ENCODE data around the gene DNASE2. TPM values are rescaled to one million over a fixed set of nuclear protein-coding genes. Genes with fewer than 3 reads are reported as not detected.
A peak's percentile ranks its signal among the peaks of the same experiment; 100 is the strongest.
"Not testable (repeated sequence)": the region's sequence is repeated elsewhere in the genome, so short reads cannot be mapped to it uniquely, and the experiment has no call there.

The DNASE2 gene
- total RNA-seq, 1 donor from 2014 or later = 27.9 TPM

DNA sequence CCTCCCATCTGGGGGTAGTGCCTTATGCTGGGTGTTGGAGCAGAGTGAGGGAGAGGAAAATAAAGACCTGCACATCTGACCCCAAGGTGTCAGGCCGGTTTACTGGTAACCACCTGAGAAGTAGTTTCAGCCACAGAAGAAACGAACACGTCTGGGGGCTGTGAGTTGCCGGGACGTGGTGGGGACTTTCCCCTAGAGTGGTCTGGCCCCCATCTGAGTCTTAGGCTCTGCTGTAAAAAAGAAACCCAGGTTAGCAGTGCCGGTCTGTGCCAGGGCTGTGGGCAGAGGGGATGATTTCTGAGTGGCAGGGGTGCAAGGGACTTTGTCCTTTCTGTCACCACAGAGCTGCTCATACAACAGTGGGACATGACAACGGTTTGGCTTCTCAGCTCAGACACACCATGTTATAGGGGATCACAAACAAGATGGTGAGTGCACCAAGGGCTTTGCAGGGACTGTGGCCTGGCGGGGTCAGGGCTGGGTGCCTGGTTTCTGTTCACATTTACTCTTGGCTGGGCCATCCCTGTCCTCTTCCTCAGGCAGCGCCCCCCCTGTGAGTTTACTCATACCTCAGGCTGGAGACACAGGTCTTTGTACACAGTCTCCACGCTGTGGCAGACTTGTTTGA is 18.8 kb upstream of the DNASE2 start:
- Histone ChIP-seq H3K4me3 (ENCODE audit: low read depth, low read length) (no peak overlapping the region), H3K27me3 (ENCODE audit: control insufficient read depth, insufficient read depth, low read length) (no peaks in the 10 kb centered on the region), H3K36me3 (ENCODE audit: control insufficient read depth, insufficient read depth, low read length) (peaks cover 4% of the 10 kb centered on the region)
- DNase-seq (ENCODE audit: low read depth) (no peak), FAIRE-seq (no peak)
- no peak for TF ChIP-seq CTCF (IDR thresholded peaks at IDR 0.05; ENCODE audit: insufficient read depth, low read length, severe bottlenecking)

- no peak for FAIRE-seq
- peaks cover 7% of the 10 kb centered on the region for H3K36me3 ChIP-seq (ENCODE audit: control insufficient read depth, insufficient read depth, low read length)
- H3K4me3 ChIP-seq (ENCODE audit: low read depth, low read length) = no peak overlapping the region
- no peak for DNase-seq (ENCODE audit: low read depth)
- no peak for TF ChIP-seq CTCF (IDR thresholded peaks at IDR 0.05; ENCODE audit: insufficient read depth, low read length, severe bottlenecking)
- H3K27me3 ChIP-seq (ENCODE audit: control insufficient read depth, insufficient read depth, low read length) = no peaks in the 10 kb centered on the region
Measured at GRCh38 chr19:12896460-12896859, 15.2 kb upstream of the DNASE2 start.

DNA sequence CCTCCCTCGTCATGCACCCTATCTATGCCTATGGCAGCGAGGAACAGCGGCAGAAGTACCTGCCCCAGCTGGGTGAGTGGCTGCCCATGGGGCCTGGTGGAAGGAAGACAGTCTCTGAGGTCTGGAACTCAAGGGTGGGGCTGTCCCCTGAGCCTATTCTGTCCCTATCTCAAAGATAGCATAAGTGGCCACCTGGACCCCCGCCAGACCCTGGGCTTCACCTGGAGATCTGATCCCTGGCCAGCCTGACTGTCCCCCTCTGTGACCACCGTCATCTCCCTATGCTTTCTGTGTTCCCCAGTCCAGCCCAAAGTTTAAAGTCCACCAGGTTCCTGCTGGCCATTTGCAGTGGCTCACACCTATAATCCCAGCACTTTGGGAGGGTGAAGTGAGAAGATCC is 12.3 kb upstream of the DNASE2 start:
- DNase-seq (ENCODE audit: low read depth) (no peak), FAIRE-seq (no peak)
- no peaks in the 10 kb centered on the region for H3K27me3 ChIP-seq (ENCODE audit: control insufficient read depth, insufficient read depth, low read length)
- TF ChIP-seq CTCF (IDR thresholded peaks at IDR 0.05; ENCODE audit: insufficient read depth, low read length, severe bottlenecking) = no peak
- H3K4me3 ChIP-seq (ENCODE audit: low read depth, low read length) = no peak overlapping the region
- peaks cover 7% of the 10 kb centered on the region for H3K36me3 ChIP-seq (ENCODE audit: control insufficient read depth, insufficient read depth, low read length)

DNA sequence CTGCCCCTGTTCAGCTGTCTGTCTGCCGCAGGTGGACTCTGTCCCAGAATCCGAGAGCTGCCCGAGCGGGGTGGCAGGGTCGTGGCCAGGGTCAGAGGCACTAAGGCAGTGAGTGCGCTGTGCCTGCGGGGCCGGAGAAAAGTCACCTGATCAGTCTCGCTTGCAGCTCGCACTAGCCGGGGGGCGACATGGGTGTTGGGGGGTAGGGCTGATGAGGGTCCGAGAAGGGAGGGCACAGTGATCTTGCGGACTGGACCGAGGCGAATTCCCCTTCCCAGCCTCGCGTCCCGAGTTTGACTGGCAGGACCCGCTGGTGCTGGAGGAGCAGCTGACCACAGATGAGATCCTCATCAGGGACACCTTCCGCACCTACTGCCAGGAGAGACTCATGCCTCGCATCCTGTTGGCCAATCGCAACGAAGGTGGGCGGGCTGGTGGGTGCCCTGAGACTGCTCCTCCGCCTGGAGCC is 10.3 kb upstream of the DNASE2 start:
- FAIRE-seq (no peak), DNase-seq (ENCODE audit: low read depth) (no peak)
- Histone ChIP-seq H3K4me3 (ENCODE audit: low read depth, low read length) (peak overlapping the region; percentile 83), H3K36me3 (ENCODE audit: control insufficient read depth, insufficient read depth, low read length) (peaks cover 7% of the 10 kb centered on the region), H3K27me3 (ENCODE audit: control insufficient read depth, insufficient read depth, low read length) (no peaks in the 10 kb centered on the region)
- no peak for TF ChIP-seq CTCF (IDR thresholded peaks at IDR 0.05; ENCODE audit: insufficient read depth, low read length, severe bottlenecking)

DNA sequence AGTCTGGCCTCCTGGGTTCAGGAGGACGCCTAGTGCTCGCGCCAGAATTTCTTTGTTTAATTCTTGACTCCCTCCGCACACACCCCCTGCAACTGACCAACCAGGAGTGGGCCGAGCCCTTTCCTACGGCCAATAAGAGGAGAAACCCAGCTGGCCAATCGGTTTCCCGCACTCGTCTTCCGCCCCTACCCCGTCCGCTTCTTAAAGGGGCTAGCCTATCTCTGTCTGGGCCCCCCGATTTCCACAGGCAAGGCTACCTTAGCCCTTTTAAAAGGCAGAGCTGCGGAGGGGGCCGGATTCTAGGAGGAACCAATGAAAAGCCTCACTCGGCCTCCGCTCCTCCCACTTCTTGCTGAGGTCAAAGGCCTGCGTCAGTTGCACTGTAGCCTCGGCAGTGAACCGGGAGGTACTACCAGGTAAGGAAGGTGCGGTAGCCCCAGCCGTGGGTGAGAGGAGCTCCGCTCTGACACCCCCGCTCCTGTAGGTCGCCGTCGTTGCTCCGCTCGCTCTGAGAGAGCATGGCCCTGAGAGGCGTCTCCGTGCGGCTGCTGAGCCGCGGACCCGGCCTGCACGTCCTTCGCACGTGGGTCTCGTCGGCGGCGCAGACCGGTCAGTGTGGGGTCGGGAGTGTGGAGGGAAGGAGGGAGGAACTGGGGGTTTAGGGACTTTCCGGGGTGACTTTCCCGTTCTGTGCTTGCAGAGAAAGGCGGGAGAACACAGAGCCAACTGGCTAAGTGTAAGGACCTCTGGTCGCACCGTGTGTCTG is 9.7 kb upstream of the DNASE2 start, which contains the start of gene GCDH:
GCDH (plus strand) TSS at position 374 of the 766 bp plus-strand sequence; CDS start at position 519, 145 bp downstream.
- no peak for TF ChIP-seq CTCF (IDR thresholded peaks at IDR 0.05; ENCODE audit: insufficient read depth, low read length, severe bottlenecking)
- FAIRE-seq = no peak
- Histone ChIP-seq H3K36me3 (ENCODE audit: control insufficient read depth, insufficient read depth, low read length) (peaks cover 3% of the 10 kb centered on the region), H3K4me3 (ENCODE audit: low read depth, low read length) (peak within 1 kb of the TSS; percentile 83), H3K27me3 (ENCODE audit: control insufficient read depth, insufficient read depth, low read length) (no peaks in the 10 kb centered on the region)
- peak; percentile 96 for DNase-seq (ENCODE audit: low read depth)

GRCh38 chr19:12890299-12890786 is 9.1 kb upstream of the DNASE2 start:
- not testable (repeated sequence) for H3K4me3 ChIP-seq (ENCODE audit: low read depth, low read length); H3K27me3 ChIP-seq (ENCODE audit: control insufficient read depth, insufficient read depth, low read length); FAIRE-seq; H3K36me3 ChIP-seq (ENCODE audit: control insufficient read depth, insufficient read depth, low read length); DNase-seq (ENCODE audit: low read depth)
